ENCODE data around the gene CCDC70.

CCDC70 gene

DNA sequence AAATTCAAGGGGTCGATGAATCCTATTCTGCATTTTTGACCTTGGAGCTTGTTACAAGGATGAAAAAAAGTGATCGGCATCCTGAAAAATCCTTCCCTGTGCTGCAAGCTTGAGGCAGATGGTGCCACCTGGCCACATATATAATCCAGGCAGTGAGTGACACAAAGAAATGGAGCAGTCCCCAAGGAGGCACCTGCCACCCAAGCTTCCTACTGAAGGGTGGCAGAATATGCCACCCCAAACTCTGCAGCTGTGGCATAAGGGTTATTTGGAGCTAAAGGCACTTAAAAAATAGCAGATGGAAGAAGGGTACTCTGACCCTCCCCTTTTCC, 32.2 kb upstream of the CCDC70 start:
- DNase-seq (ENCODE audit: low spot score), result no peak

DNA sequence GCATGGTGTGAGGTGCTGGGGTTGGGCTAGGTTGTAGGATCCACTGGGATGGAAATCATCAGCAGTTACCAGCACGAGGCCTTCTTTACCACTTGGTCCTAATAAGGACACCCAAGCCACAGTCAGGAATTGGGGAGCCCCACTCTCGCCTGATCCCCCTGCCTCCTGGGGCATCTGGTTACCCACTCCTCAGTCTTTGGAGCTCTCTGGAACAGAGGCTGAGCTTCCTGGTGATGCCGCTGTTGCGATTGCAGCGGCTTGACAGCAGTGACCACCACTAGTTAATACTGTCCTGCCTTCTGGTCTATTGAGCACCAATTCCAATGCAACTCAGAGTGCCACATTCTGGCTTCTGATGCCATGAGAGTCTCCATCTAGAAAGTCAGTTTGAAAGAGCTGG, 30.2 kb upstream of the CCDC70 start:
- DNase-seq (ENCODE audit: low spot score), result no peak

DNA sequence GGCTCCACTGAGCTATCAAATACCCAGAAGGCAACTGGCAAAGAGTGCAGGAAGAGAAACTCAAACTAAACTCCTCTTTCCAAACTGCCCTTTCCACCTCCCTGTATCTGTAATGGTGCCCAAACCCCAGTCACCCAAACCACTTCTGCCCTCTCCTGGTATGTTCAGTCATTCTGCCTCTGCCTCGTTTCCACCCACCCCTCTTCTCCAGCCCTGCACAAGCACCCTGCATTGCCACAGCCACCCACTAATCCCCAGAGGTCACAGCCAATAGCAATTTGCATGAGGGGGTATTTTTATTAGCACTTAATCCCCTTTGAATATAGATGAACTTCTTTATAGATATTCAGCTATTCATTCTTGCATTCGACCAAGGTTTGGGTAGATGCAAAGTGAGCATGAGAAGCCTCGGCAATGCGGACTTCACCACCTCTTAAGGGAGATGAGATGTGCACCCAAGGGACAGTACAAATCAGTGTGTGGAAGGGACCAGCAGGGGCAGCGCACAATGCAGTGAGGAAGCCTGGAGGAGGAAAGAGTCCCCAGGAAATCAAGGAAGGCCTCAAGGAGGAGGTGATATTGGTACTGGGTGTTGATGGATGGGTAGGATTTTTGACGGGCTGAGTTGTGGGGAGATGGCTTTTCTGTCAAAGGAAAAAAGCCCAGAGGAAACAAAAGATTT, 29.2 kb upstream of the CCDC70 start:
- DNase-seq (ENCODE audit: low spot score), result peak; percentile 68

DNA sequence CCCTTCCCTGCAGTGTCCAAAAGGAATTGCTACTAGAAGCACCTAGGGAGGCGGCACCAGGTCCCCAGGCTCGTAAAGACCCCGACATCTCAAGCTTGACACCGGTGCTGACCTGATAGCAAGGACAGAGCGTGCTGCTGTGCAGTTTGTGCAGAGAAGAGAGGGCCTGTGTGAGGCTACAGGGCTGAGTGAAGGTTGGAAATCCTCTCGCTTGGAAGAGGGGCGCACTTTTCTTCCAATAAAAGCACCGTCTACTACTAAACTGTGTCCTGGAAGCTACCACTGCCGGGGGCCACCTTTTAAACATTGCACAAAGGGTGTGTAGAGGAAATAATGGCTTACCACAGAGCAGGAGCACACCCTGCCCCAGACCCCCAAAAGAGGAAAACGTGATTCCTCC, 27.8 kb upstream of the CCDC70 start:
- DNase-seq (ENCODE audit: low spot score), result no peak

DNA sequence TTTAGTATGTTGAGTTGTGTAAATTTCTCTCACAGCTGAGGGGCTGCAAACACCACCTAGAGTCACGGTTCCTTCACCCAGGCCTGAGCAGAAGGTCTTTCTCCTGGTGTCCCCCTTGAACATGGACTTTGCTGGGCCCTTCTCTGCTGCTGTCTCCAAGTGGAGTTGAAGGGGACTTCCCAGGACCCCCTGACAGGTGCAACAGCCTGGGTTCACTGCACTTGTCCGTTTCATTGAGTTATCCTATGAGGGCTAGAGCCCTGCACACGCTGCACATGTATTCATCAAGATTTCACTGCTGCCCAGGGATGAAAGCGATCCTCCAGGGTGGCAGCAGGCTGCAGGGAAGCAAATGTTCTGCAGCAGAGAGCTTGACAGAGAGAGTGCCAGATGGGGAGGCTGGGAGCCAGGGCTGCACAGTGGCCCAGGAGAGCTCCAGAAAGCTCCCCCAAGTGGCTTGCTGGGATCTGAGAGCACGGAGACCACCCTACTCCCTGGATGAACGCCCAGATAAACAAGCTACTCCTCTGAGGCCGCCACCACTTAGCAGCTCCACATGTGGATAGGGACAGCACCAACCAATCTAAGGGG, 27.1 kb upstream of the CCDC70 start:
- DNase-seq (ENCODE audit: low spot score), result no peak

DNA sequence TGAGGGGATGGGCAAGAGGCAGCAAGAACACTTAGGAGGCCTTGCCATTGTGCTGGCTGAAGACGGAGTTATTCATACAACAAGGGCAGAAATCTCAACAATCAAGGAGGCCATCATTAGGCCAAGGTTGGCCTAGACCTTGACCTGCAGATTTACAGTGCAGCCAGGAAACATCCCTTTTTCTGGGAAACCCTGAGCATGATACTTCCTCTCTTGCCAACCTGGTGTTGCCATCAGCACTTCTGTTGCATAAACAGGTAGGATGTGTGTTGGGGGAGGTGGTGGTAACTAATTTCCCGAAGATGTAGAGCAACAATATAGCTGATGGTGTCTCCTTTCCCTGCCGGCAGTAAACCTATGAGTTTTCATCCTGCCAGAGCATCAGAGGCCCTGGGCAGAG, 24.8 kb upstream of the CCDC70 start:
- DNase-seq (ENCODE audit: low spot score), result no peak

DNA sequence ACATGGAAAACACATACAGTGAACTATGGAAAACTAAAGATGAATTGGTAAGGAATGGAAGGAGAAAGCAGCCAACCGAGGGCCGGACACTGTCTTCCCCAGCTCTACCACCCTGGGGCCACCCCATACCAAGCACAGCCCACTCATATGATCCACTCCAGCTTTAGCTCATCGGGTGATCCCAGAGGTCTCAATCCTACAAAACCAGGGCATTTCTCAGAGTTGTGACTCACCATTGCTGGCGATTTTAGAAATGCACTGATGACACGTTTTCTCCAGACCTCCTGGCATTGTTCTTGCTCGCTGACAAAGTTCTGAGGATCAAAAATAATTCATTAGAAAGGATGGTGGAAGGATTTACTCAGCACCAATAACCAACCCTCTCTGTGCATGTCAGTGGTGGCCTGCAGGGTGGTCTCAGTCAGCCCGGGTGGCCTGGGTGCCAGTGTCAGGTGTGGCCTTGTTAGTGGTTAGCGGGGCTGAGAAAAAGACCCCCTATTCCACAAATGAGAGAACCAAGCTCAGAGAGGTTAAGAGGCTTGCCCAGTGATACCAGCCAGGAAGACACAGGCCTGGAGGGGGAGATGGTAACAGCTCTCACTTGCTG, 23.4 kb upstream of the CCDC70 start:
- DNase-seq (ENCODE audit: low spot score), result peak; percentile 85

DNA sequence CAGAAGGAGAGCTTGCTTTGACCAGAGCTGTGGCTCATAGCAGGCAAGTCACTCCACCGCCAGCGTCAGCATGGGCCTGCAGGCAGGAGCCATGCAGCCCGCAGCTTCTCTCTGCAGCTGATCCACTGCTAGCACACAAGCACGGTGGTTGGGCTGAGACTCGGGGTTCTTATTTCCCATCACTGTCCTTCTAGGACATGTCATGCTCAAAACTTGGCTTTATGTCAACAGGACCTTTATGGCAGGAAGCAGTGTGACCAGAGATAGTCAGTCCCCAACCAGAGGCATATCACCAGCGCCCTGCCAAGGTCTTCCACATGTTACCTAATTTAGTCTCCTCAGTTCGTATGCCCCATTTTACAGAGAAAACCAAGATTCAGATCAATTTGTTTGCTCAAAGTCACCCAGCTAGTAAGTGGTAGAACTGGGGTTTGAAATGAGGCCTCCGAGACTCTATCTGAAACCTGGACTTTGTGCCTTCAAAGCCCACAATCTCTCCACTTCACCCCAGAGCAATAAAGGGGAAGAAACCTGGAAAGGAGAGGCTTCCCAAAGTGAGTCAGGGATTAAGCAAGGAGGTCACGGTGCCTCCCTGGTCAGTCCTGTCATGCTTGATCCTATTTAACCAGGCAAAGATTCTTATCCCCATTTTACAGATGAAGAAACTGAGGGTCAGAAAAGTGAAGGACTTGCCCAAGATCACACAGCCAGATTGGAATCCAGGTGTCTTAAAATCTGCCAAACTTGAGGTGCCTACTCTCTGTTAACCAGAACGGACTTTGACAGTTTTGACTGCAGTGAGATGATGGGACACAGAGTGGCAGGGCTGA, 21.8 kb upstream of the CCDC70 start:
- no peak for DNase-seq (ENCODE audit: low spot score)

DNA sequence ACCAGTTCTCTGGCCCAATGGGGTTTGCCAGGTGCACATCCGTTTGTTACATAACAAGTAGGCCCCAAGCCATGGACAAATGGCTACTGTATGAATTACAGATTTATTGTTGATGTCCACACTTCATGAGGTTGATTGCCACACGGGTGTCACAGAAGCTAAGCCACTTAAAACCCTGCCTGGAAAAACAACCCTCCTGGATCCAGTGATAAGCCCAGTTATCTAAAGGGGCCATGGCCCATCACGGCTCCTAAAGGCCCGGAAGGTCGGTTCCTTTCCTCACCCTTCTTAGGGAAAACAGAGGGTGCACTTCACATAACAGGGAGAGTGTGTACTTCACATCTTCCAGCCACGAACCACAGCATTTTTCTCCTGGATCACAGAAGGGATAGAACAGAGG, 20.9 kb upstream of the CCDC70 start:
- DNase-seq (ENCODE audit: low spot score), result no peak

DNA sequence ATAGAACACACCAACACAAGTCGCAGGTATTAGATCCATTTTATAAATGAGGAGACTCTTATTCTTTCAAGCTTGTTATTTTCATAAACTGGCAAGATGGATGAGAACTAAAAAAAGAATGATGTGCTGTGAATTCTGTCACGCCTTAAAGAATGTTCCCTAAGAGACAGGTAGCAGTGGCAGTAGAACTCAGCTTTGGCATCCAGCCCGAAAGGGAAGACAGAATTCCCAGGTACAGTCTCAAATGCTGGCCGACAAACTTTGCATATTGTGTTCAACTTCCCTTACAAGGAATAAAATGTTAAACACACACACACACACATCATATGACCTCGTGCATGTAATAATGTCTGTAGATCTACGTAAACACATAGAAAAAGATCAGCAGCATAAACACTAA, 20.0 kb upstream of the CCDC70 start:
- no peak for DNase-seq (ENCODE audit: low spot score)

DNA sequence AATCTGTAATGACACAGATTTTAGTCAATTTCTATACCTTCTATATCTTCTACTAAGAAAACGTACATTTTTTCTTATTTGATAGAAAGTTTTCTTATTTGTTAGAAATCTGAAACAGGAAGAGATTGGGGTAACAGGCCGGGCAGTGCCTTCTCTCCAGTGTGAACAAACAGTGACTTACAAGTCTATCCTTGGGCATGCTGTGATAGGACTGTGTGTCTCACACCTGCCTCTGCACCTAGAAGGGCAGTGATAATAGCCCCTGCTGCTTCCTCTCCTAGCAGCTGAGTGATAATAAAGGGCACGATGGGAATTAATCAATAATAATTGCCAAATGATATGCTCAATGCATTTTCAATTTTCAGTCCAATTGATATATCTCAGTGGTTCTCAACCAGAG, 18.2 kb upstream of the CCDC70 start:
- DNase-seq (ENCODE audit: low spot score), result no peak

DNA sequence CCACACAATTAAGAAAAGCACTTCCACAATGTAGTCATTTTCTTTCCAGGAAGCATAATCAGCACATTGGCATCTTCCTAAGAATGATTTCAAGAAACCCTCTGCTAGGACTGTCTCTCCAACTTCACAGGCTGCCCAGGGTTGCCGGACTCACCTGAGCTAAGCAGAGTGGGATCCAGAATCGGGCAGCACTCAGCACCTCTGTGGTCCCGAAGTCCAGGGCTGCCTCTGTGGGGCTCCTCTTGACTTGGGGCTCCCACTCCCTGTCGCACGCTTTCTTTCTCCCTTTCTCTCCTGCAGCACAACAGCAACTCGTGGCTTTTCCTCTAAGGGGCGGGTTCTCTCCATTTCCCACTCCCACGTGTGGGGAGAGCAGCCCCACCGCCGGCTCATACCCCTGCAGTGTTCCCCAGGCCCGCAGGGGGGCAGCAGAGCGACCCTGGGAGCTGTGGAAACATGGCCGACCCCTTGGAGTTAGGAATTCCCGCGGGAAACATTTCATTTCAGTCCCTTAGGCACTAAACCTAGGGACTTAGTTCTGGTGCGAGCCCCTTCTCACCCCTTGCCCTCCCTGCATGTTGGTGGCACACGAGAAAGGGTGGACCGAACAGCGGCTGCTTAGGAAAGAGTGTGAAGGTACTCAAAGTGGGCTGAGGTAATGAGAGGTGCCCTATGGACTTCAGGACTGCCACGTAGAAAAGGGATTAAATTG, 16.8 kb upstream of the CCDC70 start, which contains the start of gene TMEM272:
Gene TMEM272, minus strand, starts transcription at position 316 of the 712 bp plus-strand sequence. CDS start 6,647 bp downstream, outside the sequence.
- peak; percentile 86 for DNase-seq (ENCODE audit: low spot score)

DNA sequence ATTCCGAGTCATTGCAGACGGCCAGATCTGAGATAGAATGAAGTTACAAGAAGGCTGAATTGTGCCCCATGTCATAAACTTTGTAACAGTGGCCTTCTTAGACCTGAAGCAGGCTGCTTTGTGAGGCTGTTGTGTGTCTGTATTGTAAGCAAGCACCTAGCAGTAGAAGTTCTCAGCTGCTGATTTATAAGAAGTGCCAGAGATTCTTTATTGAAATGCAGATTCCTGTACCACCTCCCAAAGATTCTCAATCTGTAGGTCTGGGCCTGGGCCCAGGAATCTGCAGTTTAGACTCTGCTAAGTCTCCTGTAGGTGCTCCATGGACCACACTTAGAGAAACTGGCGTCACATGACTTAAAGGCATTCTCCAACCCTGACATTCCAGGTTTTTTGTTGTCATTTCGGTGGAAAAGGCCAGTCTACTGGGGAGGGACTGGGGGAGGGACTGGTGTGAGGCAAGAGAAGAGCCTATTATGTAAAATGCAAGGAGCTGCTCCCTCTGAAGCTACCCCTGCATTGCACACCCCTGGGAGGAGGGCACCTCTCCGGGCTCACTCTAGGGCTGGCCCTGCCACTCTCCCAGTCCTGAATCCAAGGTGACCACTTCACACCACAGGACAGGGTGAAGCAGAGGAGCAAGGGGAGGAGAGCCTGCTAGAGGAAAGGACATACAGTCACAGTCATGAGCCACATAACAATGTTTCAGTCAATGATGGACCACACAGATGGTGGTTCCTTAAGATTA, 16.0 kb upstream of the CCDC70 start:
- no peak for DNase-seq (ENCODE audit: low spot score)

DNA sequence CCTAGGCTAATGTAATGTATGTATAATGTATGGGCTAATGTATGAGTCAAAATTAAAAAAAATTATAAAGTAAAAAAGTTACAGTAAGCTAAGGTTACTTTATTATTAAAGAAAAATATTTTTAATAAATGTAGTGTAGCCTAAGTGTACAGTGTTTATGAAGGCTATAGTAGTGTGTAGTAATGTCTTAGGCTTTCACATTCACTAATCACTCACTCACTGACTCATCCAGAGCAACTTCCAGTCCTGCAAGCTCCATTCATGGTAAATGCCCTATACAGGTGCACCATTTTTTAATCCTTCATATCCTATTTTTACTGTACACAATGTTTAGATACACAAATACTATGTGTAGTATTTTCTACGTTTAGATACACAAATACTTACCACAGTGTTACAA, 15.0 kb upstream of the CCDC70 start:
- DNase-seq (ENCODE audit: low spot score), result no peak

DNA sequence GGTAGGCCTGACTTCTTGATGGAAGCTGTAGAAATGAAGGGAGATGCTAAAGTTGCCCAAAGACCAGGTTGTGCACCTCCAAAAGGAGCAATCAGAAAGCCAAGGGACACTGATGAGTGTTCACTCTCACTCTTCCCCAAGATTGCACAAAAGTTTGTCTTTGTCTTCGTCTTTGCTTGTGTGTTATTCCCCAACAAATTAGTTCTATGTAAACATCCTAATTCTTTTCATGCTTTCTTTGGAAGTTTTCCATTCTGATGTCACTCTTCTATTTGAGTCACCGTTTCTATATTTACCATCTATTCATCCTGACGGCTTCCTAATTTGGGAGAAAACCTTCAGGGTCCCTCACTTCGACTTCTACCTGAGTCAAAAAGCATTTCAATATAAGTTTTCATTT, 13.1 kb upstream of the CCDC70 start:
- DNase-seq (ENCODE audit: low spot score), result no peak

DNA sequence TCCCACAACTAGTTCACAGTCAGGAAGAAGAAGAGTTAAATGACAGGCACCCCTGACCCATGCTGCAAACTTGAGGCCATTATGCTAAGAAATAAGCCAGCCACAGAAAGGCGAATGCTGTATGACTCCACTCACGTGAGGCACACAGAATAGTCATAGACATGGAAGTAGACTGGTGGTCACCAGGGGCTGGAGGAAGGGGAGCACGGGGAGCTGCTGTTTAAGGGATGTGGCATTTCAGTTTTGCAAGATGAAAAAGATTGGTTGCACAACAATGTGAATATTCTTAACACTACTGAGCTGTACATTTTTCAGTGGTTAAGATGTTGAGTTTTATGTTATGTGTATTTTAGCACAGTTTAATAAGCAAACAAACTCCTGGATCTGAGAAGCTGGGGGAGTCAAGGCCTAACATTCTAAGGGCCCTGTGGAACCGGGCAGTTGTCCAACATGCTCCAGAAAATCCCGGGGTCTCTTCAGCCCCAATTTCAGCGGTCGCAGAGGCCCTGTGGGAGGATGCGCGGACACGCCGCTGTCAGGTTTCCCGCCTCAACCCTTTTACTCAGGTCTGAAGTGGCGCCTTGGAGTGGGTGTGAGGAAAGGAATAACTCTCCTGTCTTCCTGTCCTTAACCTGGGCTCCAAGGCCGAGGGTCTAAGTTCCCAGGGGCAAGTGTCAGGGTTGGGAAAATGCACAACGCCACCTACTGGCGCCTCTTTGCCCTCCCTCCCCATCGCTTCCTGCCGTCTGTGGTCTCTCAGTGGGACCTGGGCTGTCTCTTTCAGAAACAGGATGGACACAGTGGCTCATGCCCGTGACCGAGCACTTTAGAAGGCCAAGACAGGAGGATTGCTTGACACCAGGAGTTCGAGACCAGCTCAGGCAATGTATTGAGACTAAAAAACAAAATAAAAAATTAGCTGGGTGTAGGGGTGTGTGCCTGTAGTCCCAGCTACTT, 12.3 kb upstream of the CCDC70 start:
- DNase-seq (ENCODE audit: low spot score), result peak; percentile 35

DNA sequence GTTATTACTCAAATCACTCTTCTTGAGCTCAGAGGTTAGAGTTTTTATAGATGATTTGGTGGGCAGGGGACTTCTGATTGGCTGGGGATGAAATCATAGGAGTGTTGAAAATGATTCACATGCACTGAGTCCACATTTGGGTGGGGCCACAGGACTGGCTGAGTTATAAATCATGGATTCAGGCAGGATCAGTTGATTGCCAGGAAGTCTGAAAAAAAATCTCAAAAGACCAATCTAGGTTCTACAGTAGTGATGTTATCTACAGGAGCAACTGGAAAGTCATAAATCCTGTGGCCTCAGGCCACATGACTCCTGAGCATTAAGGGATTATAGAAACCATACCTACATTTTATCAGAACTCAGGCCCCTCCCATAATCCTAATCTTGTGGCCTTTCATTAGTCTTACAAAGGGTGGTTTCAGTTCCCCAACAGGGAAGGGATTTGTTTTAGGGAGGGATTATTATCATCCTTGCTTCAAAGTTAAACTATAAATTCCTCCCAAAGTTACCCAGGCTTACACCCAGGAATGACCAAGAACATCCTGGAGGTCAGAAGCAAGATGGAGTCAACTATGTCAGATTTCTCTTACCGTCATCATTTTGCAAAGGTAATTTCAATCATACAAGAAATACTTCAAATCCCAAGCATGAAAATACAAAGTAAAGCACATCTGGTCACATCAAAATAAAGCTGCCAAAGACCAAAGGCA, 5.6 kb upstream of the CCDC70 start:
- DNase-seq (ENCODE audit: low spot score), result no peak

DNA sequence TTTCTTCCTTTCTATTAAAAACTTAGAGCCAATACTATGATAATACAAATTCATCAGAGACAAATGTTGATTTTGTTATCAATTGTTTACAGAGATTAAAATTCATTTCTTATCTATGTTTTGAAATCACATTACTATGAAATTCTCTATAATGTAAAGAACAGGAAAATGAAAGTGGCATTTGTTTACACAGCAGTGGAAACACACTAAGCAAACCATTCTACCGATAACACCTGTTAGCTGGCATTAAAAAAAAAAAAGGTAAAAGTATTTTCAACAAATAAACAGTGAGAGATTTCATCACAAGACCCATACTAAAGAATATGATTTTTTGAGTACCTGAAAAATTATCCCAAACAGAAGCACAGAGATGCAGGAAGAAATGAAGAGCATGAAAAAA, 4.8 kb upstream of the CCDC70 start:
- no peak for DNase-seq (ENCODE audit: low spot score)

DNA sequence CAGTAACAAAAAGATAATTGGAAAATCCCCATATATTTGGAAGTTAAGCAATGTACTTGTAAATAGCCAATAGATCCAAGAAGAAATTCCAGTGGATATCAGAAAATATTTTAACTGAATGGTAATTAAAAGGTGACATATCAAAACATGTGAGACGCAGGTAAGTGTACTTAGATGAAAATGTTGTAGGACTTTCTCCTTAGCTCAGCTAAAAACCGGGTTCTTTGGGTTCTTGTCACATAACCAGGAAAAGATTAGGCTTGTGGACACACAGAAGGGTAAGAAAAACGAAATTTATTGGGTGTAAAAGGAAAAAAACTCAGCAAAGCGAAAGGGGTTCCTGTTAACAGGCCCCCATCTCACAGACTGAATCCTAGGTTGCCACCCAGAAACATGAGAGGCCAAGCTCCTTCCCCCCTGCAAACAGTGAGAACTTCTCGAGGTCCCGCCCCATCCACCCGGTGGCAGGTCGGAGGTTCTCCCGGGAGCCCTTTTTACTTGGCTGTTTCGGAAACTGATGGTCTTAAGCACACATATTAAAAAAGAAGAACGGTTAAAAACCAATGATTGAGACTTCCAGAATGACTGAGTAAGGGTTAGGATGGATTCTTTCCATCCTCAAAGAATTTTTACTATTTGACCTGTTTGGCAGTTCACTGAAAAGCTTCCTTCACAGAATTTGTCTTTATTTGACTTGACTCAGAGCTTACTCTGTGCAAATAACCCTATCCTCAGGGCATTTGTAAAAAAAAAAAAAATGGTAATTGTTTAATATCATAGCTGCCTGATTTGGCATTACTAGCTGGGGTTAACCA, 3.1 kb upstream of the CCDC70 start:
- no peak for DNase-seq (ENCODE audit: low spot score)

Data from AG20443 (cell line).